KMS-11 (cell line): ENCODE measurements around the gene FOXD2.

Source experiments
- H2AFZ ChIP-seq: fragments of 200-600 bp; sonication (generic); 2 replicates; pipeline ENCODE4 v1.6.1; 2016; ENCODE audit warnings: antibody characterized with exemption, mixed run types, low read depth
- H3K27ac ChIP-seq: fragments of 200-600 bp; sonication (generic); 2 replicates; pipeline ENCODE4 v1.6.1; 2016; ENCODE audit warnings: mild to moderate bottlenecking, mixed run types
- H3K27me3 ChIP-seq: fragments of 200-600 bp; sonication (generic); 2 replicates; pipeline ENCODE4 v1.6.1; 2017; ENCODE audit warnings: mild to moderate bottlenecking, low read depth, mixed run types, moderate library complexity; ENCODE audit not compliant: insufficient read depth
- H3K36me3 ChIP-seq: fragments of 200-600 bp; sonication (generic); 2 replicates; pipeline ENCODE4 v1.6.1; 2017; ENCODE audit warnings: mild to moderate bottlenecking, mixed run types; ENCODE audit not compliant: insufficient read depth
- H3K4me1 ChIP-seq: fragments of 200-600 bp; sonication (generic); 2 replicates; pipeline ENCODE4 v1.6.1; 2016; ENCODE audit warnings: mild to moderate bottlenecking, low read depth, mixed run types; ENCODE audit not compliant: poor library complexity, severe bottlenecking
- H3K4me2 ChIP-seq: fragments of 200-600 bp; sonication (generic); 2 replicates; pipeline ENCODE4 v1.7.0; 2016; ENCODE audit warnings: mild to moderate bottlenecking, mixed run types
- H3K4me3 ChIP-seq: fragments of 200-600 bp; sonication (generic); IDR thresholded peaks from 2 replicates; pipeline ENCODE4 v1.6.1; 2017; ENCODE audit warnings: low read depth, low read length, mixed read lengths; ENCODE audit not compliant: insufficient read depth
- H3K79me2 ChIP-seq: fragments of 200-600 bp; sonication (generic); 2 replicates; pipeline ENCODE4 v1.6.1; 2016; ENCODE audit warnings: low read depth, mixed run types; ENCODE audit not compliant: insufficient read depth
- H3K9ac ChIP-seq: fragments of 200-600 bp; sonication (generic); 2 replicates; pipeline ENCODE4 v1.6.1; 2016; ENCODE audit warnings: mild to moderate bottlenecking, mixed run types
- H4K20me1 ChIP-seq: fragments of 200-600 bp; sonication (generic); 2 replicates; pipeline ENCODE4 v1.6.1; 2016; ENCODE audit warnings: mild to moderate bottlenecking, mixed run types; ENCODE audit not compliant: insufficient read depth
- CTCF ChIP-seq: fragments of 200-600 bp; sonication (generic); conservative IDR thresholded peaks from 2 replicates; pipeline ENCODE4 v1.6.1; 2017; ENCODE audit warnings: low read depth, mild to moderate bottlenecking, antibody characterized with exemption, low read length, moderate library complexity, mixed read lengths

FOXD2 gene

DNA sequence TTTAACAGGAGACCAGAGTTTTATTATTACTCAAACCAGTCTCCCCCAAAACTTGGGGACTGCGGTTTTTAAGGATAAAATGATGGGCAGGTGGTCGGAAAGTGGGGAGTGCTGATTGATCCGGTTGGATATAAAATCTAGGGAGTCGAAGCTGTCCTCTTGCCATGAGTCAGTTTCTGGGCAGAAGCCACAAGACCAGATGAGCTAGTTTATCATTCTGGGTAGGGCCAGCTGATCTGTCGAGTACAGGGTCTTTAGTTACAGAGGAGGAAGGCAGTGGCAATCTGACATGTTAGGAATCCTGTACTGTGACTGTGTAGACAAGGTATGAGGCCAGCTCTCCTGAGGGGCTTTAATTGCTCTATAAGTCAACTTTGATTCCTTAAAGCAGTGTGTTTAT lies 44.7 kb upstream of the FOXD2 start:
- TF ChIP-seq CTCF, result no peak
- Histone ChIP-seq H3K4me3 (no peak overlapping the region), H3K4me1 (no peaks in the 10 kb centered on the region), H3K4me2 (no peak overlapping the region), H3K9ac (no peak overlapping the region), H2AFZ (no peak overlapping the region), H3K36me3 (no peaks in the 10 kb centered on the region), H3K27ac (no peak overlapping the region), H3K27me3 (no peaks in the 10 kb centered on the region), H3K79me2 (no peaks in the 10 kb centered on the region), H4K20me1 (no peaks in the 10 kb centered on the region)

- Histone ChIP-seq H3K4me1 (no peaks in the 10 kb centered on the region), H3K9ac (no peak overlapping the region), H3K36me3 (no peaks in the 10 kb centered on the region), H4K20me1 (no peaks in the 10 kb centered on the region), H3K27me3 (no peaks in the 10 kb centered on the region), H3K79me2 (no peaks in the 10 kb centered on the region), H3K27ac (no peak overlapping the region), H3K4me2 (no peak overlapping the region), H3K4me3 (no peak overlapping the region), H2AFZ (no peak overlapping the region)
- no peak for TF ChIP-seq CTCF
Observed at GRCh38 chr1:47395433-47395832, 42.4 kb upstream of the FOXD2 start.

DNA sequence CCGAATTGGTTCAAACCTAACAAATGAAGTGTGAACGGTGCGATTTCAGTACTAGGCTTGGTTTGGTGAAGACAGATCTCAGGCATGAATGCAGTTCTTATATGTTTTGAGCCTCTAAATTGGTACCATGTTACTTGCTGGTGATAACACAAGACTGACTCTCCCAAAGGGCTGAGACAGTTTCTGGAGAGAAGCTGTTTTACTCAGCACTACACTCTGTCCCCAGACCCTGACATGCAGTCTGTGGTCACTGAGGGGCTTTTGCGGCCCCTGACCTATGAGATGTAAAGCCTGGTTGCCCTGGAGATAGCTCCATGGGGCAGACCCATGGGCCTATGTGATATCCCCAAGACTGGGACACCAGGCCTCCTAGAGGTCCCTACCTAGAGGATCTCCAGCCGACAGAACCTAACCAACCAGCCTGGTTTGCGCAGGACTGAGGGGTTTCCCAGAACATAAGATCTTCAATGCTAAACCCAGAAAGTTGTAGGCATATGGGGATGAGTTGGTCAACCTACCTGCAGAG lies 41.1 kb upstream of the FOXD2 start:
- no peak overlapping the region for H3K9ac ChIP-seq
- H3K4me1 ChIP-seq, result no peaks in the 10 kb centered on the region
- H3K4me2 ChIP-seq, result no peak overlapping the region
- TF ChIP-seq CTCF, result no peak
- H3K4me3 ChIP-seq, result no peak overlapping the region
- no peaks in the 10 kb centered on the region for H3K79me2 ChIP-seq
- no peak overlapping the region for H3K27ac ChIP-seq
- H3K27me3 ChIP-seq, result no peaks in the 10 kb centered on the region
- no peaks in the 10 kb centered on the region for H3K36me3 ChIP-seq
- no peaks in the 10 kb centered on the region for H4K20me1 ChIP-seq
- no peak overlapping the region for H2AFZ ChIP-seq

DNA sequence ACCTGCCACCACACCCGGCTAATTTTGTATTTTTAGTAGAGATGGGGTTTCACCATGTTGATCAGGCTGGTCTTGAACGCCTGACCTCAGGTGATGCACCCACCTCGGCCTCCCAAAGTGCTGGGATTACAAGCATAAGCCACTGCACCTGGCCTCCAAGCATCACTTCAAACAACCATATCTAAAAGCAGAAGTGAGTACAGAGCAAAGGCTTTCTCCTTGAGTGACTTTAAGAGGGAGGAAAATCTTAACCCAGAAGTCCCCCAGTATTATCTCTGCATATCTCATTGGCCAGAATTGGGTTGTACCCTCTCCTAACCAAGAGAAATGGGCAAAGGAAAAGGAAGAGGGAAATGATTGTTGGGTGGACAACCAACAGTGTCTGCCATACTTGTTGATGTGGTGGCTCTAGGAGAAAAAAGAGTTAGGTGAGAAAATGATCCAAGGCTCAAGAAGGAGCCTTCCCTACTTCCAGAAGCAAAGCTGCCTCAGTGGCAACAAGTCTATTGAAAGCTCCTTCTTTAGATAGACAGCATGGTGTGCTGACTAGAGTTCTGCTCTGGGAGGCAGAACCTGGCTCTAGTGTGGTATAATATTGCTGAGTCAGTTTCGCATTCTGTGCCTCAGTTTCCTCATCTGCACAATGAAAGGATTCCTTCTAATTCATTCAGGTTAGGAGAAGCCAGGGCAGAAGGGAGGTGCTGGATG lies 38.6 kb upstream of the FOXD2 start:
- no peak overlapping the region for H3K9ac ChIP-seq
- H3K36me3 ChIP-seq, result no peaks in the 10 kb centered on the region
- no peaks in the 10 kb centered on the region for H3K79me2 ChIP-seq
- TF ChIP-seq CTCF, result no peak
- no peaks in the 10 kb centered on the region for H3K27me3 ChIP-seq
- H3K4me3 ChIP-seq, result no peak overlapping the region
- H4K20me1 ChIP-seq, result no peaks in the 10 kb centered on the region
- H3K4me2 ChIP-seq, result no peak overlapping the region
- H2AFZ ChIP-seq, result no peak overlapping the region
- H3K27ac ChIP-seq, result no peak overlapping the region
- H3K4me1 ChIP-seq, result no peaks in the 10 kb centered on the region
